ENCODE data around the gene ATP9B.
"Not testable (repeated sequence)": the region's sequence is repeated elsewhere in the genome, so short reads cannot be mapped to it uniquely, and the experiment has no call there.

Gene ATP9B

DNA sequence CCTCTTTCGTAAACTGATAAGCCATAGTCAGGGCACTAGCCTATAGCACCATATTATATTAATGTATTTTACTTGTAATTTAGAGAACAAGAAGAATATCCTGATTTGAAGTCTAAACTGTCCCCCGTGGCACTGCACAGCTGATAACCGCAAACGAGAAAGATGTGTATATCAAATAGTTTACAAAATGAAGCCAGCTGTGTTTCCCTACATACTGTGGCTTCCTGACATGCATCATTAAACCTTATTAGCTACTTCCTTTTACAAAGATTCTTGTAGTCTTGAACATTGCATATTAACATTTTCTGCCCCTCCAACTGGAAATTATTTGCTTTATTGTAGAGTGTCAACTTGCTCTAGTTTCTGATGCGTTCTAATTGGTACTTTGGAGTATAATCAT lies 173.1 kb downstream of the ATP9B start:
- no peak for DNase-seq (ENCODE audit: low spot score)

DNA sequence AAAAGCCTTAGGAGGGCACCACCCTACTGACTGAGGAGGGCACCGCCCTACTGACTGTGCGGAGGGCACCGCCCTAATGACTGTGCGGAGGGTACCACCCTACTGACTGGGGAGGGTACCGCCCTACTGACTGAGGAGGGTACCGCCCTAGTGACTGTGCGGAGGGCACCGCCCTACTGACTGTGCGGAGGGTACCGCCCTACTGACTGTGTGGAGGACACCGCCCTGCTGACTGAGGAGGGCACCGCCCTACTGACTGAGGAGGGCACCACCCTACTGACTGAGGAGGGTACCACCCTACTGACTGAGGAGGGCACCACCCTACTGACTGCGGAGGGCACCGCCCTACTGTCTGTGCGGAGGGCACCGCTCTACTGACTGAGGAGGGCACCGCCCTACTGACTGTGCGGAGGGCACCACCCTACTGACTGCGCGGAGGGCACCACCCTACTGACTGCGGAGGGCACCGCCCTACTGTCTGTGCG lies 176.4 kb downstream of the ATP9B start:
- no peak for DNase-seq (ENCODE audit: low spot score)

DNA sequence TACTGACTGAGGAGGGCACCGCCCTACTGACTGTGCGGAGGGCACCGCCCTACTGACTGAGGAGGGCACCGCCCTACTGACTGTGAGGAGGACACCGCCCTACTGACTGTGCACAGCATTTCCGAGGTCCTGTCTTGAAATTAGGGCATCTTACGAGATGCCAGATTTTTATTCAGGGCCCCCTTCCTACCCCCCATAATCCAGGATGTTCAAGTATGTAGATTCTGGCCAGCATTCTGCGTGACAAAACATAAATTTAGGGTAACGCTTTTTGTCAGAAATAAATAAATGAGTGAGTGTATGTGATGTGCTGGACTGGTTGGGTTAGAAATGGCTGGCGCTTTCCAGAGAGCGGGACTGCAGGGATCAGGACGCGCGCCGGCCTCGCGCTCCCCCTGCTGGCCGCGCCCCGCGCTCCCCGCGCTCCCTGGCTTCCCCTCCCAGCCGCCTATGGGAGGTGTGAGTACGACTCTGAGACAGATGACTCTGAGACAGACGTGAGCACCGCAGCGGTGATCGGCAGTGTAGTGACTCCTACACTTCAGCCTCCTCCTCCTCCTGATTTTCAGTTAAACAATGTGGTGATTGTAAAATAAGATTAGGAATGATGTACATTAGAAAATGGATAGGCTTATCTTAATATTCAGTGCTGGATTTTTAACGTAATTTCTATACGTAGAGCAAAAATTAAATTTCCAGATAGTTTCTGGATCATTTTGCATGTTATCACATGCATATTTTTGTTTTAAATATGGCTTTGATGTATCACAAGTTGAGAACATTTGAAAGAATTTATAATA lies 177.3 kb downstream of the ATP9B start:
- peak; percentile 83 for DNase-seq (ENCODE audit: low spot score)

DNA sequence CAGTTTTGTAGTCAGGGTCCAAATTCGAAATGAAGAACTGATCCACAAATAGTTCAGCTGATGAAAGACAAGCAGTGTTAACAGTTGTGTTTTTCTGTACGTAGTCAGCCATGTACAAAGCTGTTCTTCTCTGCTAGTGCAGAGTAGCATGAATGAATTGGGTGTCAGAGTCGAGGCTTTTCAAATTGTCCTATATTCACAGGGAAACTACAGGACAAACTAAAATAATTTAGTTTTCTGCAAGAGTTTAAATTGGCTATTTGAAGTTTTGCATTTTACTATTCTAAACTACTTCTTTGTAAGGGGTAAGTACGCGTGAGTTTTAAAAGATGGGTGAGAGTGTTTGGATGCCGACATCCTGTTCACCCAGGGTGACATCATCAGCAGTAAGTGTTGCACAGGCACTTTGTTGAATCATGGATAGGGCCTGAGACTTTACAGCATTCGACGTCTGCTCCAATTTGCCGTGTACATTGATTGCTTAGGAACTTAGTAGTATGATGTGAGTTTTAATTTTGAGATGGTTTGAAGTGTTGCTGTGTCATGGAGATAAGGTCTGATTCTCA lies 179.4 kb downstream of the ATP9B start:
- DNase-seq (ENCODE audit: low spot score) = no peak

DNA sequence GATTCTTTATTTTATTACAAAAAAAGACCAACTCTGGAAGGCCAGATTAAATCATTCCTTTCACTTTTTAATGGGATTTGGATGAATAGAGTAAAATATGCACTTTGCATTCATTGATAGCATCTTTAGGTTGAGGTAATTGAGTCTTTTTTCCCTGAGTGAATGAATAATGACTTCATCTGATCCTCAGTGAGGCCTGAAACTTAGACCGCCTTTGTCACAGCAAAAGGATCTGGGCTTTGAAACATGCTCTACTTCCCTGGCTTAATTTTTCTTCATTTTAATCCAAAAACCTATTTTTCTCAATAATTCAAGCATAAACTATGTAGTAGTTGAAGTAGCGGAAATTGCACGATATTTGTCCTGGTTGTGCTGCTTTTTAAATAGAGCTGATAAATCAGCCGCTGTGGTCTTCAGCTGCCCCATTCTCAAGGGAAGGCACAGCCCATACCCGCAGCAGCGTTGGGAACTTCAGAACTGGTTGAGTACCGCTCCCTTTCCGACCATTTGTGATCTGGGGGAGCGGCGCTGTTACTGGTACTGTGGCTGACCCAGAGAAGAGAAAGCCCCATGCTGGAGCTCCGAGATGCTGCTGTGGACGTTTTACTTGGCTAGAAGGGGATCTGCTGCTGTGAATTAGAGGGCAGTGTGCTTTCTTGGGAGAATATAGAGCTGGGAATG lies 181.2 kb downstream of the ATP9B start:
- no peak for DNase-seq (ENCODE audit: low spot score)

DNA sequence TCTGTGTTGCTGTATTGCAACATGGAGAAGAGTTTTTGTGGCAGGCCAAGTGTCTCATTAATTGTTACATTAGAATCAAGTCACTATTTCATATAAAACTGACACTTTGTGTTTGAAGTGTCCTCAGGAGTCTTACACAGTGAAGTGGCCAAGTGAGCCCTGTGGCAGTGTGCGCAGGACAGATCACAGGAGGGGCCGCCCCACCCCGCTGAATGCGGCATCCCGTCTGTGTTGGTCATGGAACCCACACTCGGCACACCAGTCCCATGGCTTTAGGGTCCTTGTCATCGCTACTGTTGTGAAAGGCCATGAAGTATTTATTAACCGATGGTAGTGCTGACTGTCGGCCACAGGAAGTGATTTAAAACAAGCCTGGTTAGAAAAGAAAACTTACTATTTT lies 181.8 kb downstream of the ATP9B start:
- no peak for DNase-seq (ENCODE audit: low spot score)

DNA sequence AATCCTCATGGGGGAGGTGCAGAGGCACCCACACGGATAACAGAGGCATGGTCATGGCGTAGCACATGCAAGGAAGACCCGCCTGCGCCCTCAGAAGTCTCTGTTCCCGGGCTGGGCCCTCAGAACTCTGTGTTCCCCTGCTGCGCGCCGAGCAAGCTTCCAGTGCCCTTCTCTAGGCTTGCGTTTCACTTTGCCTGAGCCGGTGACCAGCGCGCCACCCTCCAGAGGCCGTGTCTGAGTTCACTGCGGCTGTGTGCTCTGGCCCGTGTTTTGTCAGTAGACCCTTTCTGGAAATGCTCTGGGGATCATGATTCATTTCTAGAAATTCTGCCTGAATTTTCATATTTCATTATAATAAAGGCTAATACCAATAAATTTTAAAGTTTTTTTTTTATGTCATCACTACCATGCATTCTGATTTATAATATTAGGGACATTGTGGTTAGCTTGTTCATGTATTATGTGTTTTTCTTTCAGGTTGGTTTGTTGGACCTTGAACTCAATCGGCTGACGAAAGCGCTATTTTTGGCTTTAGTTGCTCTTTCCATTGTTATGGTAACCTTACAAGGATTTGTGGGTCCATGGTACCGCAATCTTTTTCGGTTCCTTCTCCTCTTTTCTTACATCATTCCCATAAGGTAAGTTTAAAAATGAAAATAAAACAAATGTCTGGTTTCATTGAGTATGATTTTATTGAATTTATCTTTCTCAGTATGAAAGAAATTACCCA lies 183.9 kb downstream of the ATP9B start:
- DNase-seq (ENCODE audit: low spot score) = no peak

DNA sequence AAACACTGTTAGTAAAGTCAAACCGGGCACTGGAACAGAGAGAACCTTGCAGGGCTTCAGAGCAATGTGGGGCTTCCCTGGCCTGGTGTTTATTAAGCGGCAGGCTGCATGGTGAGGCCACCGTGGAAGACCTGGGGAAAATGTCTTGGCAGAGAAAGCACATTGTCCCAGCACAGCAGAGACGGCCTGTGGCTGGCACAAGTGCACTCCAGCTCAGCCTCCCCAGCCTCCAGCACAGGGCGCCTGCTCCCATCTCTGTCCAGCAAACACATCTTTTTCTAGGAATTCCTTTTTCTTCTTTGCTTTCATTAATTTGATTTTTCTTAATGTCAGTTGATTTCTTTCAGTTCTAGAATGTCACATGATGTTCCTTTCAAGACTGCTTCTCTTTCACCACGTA lies 188.3 kb downstream of the ATP9B start:
- DNase-seq (ENCODE audit: low spot score) = no peak

DNA sequence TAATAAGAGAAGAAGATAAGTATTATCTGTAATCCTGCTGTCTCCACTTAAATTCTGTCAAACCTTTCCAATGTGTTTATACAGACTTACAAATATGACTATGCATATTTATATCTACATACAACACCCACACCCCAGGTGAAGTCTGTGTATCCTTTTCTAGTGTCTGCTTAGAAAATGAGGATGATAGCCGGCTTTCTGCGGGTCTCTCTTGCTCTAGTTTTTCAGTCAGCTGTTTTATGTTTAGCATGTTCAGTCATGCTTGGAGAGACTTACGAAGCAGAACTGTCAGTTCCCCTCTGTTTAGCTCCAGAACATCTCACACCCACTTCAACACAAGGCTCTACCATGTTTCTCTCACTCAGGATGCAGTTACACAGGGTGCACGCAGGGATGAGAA lies 189.3 kb downstream of the ATP9B start:
- DNase-seq (ENCODE audit: low spot score) = no peak

DNA sequence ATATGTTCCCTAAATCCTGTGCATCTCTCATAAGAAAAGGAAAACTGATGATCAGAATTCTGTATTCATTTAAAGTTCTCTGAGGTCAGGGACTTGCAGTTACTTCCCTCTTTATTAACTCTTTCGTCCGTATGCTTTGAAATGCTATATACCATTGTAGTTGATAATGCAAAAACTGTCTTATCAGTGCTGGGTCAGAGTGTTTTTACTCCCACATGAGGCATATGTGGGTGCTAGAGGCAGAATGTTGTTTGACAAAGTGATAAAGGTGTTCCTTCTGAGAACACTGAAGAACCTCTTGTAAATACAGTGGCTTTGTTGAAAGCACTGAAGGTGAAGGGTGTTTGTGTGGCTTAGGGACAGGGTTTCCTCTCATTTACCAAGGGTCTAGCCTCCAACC lies 190.0 kb downstream of the ATP9B start:
- DNase-seq (ENCODE audit: low spot score) = no peak

DNA sequence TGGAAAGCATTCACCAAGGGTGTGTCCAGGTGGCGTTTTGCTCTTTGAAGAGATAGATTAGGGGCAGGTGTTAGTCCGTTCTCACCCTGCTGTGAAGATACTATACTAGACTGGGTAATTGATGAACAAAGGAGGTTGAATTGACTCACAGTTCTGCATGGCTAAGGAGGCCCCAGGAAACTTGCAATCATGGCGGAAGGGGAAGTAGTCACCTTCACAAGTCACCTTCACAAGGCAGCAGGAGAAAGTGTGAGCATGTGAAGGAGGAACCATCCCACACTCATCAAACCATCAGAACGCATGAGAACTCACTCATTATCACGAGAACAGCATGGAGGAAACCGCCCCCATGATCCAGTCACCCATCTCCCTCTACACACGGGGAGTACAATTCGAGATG lies 190.8 kb downstream of the ATP9B start:
- DNase-seq (ENCODE audit: low spot score) = no peak

DNA sequence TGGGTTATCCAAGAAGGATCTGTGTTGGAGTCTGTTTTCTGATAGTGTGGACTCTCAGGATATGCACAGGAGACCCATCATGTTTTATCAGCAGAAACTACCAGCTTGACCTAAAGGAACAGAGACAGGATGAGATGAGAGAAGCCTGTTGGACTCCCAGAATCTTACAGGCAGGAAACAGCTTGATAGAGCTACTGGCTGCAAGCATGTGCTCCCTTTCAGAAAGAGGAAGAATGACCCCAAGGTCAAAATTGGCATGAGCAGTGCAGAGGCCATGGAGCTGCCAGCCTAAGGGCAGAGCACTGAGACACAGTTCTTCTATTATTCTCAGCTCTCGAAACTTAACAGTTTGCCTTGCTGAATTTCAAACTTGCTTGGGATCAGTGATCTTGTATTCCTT lies 191.3 kb downstream of the ATP9B start:
- no peak for DNase-seq (ENCODE audit: low spot score)

DNA sequence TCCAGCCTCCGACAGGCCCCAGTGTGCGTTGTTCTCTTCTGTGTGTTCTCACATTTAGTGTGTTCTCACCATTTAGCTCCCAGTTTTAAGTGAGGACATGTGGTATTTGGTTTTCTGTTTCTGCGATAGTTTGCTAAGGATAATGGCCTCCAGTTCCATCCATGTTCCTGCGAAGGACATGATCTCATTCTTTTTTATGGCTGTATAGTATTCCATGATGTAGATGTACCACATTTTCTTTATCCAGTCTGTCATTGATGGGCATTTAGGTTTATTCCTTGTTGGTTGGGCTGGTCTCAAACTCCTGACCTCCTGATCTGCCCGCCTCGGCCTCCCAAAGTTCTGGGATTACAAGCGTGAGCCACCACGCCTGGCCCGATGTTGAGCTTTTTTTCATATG lies 195.9 kb downstream of the ATP9B start:
- DNase-seq (ENCODE audit: low spot score) = not testable (repeated sequence)

DNA sequence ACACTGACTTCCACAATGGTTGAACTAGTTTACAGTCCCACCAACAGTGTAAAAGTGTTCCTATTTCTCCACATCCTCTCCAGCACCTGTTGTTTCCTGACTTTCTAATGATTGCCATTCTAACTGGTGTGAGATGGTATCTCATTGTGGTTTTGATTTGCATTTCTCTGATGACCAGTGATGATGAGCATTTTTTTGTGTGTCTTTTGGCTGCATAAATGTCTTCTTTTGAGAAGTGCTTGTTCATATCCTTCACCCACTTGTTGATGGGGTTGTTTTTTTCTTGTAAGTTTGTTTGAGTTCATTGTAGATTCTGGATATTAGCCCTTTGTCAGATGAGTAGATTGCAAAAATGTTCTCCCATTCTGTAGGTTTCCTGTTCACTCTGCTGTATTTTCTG lies 202.6 kb downstream of the ATP9B start:
- not testable (repeated sequence) for DNase-seq (ENCODE audit: low spot score)

DNA sequence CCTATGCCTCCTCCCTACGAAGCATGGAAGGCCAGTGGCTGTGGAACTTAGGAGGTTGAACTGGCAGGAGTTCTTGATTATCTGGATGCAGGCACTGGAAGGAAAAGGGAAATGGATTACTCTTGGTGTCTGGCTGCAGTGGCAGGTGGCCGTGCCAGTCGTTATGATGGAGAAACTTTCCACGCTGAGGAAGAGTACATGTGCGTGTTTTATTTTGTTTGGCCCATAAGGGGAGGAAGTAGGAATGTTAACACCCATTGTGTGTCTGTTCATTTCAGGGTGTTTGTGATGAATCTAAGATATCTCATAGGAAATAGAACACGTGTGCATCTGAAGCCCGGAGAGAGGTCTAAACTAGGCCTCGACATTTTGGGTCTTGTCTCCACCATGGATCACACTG lies 203.7 kb downstream of the ATP9B start:
- DNase-seq (ENCODE audit: low spot score) = no peak

DNA sequence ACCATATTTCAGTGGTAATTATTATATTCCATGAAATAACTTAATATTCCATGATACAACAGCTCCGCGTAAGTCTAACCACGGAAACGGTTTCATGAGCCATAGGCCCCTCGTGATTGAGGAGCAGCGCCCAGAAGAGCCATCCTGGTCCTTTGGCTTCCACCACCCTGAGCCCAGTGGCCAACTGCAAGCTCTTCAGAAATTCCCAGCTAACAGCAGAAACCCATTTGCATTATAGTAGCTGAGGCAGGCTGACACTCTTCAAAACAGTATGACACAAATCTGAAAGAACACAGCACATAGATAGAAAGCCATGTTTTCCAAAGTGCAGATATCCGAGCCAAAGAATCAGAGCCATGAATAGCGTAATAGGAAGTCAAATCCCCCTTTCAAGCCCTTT lies 205.6 kb downstream of the ATP9B start:
- no peak for DNase-seq (ENCODE audit: low spot score)

DNA sequence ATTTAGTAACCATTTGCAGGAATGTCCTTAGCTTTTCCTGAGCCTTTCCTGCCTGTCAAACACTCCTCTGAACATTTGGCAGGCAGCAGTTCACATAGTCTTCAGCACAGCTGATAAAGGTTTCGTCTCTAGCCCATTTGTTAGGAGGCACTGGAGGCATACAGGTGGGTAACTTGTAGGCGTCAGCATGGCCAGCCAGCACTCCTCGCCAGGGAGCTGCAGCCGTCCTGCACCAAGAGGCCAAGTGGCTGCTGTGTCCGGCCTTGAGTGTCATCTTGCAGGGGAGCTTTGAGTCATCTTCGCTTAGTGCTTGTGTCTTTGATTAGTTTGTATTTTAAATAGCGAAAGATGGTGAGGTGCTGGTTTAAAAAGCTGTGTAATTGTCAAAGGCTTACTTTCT lies 206.3 kb downstream of the ATP9B start:
- no peak for DNase-seq (ENCODE audit: low spot score)

DNA sequence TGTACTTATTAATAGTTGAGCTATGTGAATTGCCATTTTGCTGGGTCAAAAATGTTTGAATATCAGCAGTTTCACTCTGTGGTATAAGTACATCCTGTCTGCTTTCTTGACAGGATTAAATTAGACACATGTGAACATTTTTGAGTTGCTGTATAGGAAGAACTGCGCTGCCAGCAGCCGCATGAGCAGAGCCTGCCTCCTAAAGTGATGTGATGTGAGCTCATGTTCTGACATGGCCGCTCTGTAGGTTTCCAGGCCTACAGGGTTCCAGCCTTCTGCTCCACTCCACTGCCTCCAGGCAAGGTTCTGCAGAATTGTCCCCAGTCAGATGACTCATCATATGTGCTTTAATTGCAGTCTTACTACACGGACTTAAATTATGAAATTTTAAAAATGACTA lies 206.8 kb downstream of the ATP9B start:
- no peak for DNase-seq (ENCODE audit: low spot score)

DNA sequence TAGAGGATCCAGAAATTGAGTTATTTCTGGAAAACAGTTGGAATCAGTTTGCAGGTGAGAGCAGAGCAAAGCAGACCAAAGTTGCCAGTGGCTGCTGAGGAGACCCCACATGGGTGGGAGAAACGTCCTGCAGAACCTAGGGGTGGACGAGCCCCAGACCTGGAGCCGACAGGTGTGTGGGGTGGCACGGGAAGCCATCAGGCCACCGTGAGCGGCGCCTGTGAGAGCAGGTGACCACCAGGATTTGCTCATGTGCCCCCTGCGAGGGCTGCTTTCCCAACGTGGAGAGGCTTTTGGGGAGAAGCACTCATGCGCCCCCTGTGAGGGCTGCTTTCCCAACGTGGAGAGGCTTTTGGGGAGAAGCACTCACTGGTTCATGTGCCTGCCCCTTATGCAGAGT lies 209.7 kb downstream of the ATP9B start:
- DNase-seq (ENCODE audit: low spot score) = no peak

DNA sequence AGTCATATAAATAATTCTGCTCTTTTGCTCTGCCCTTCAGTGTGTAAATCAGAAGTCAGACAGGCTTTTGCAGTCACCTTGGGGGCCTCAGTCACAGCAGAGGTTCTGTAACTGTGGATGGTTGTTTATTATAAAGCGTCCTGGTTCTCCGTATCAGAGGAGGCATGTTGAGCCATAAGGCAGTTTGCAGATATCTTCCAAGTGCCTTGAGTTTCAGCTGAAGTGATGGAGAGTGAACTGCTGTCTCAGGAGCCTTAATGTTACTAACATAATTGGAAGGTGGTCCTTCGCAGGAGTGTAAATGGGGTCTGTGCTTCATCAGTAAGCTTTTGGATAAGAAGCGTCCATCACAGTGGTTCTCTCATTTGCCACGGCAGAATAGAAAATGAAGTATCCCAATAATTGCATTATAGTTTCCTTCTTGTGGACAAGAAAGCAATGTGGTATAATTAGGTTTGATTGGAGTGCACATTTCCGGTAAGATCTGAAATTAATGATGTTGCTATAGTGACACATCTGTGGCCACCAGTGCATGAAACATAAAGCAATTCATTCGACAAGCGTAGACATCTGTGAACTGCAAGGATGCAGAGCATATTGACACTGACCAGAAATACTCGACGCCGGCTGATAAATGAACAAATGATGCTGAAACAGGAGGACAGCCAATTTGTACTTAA lies 214.1 kb downstream of the ATP9B start:
- no peak for DNase-seq (ENCODE audit: low spot score)

DNA sequence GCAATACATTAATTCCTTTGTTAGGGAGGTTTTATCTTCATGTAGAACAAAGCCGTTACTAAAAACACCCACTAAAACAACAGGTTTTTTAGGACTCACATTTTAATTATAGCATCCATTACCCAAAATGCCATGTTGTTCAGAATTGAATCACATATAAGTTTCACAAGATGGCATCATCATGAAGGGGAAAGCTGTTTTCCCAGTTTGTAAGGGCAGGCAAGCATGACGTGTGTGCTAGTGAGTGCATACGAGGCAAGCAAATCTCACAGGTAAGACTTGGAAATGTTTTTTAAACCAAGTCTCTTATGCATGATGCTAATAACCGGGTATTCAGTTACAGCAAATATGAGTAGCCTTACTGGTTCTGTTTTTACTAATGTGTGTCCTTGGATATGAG lies 214.7 kb downstream of the ATP9B start:
- no peak for DNase-seq (ENCODE audit: low spot score)

DNA sequence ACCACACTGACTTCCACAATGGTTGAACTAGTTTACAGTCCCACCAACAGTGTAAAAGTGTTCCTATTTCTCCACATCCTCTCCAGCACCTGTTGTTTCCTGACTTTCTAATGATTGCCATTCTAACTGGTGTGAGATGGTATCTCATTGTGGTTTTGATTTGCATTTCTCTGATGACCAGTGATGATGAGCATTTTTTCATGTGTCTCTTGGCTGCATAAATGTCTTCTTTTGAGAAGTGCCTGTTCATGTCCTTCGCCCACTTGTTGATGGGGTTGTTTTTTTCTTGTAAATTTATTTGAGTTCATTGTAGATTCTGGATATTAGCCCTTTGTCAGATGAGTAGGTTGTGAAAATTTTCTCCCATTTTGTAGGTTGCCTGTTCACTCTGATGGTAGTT lies 216.0 kb downstream of the ATP9B start:
- DNase-seq (ENCODE audit: low spot score) = not testable (repeated sequence)
